Smooth muscle cell (in vitro differentiated cells): Measurements from ENCODE around the gene KIRREL1. TPM values are rescaled to one million over a fixed set of nuclear protein-coding genes. Genes with fewer than 3 reads are reported as not detected.
A peak's percentile ranks its signal among the peaks of the same experiment; 100 is the strongest.

Experiments
- DNase-seq: peaks from one replicate; lab custom pipeline; 2025; ENCODE audit not compliant: unreplicated experiment; lab: John Stamatoyannopoulos, UW
- H2AFZ ChIP-seq: fragments of 200-600 bp; sonication (generic); 2 replicates; pipeline ENCODE4 v1.6.0; 2016; ENCODE audit warnings: antibody characterized with exemption, low read depth, mild to moderate bottlenecking
- H3F3A ChIP-seq: fragments of 200-600 bp; sonication (generic); 2 replicates; pipeline ENCODE4 v1.6.0; 2017; ENCODE audit warnings: antibody characterized with exemption, low read depth
- H3K27ac ChIP-seq: fragments of 200-600 bp; sonication (generic); 2 replicates; pipeline ENCODE4 v1.5.1; 2016; ENCODE audit warnings: low read depth, mild to moderate bottlenecking
- H3K27me3 ChIP-seq: fragments of 200-600 bp; sonication (generic); 2 replicates; pipeline ENCODE4 v1.6.1; 2016; ENCODE audit warnings: low read depth, mild to moderate bottlenecking
- H3K36me3 ChIP-seq: fragments of 200-600 bp; sonication (generic); 2 replicates; pipeline ENCODE4 v1.5.1; 2016; ENCODE audit warnings: low read depth
- H3K4me1 ChIP-seq: fragments of 200-600 bp; sonication (generic); 2 replicates; pipeline ENCODE4 v1.5.1; 2016; ENCODE audit warnings: low read depth
- H3K4me2 ChIP-seq: fragments of 200-600 bp; sonication (generic); 2 replicates; pipeline ENCODE4 v1.6.0; 2016; ENCODE audit warnings: mild to moderate bottlenecking
- H3K4me3 ChIP-seq: fragments of 200-600 bp; sonication (generic); 2 replicates; pipeline ENCODE4 v1.5.1; 2016; ENCODE audit warnings: mild to moderate bottlenecking
- H3K79me2 ChIP-seq: fragments of 200-600 bp; sonication (generic); 2 replicates; pipeline ENCODE4 v1.6.0; 2016; ENCODE audit warnings: low read depth, mild to moderate bottlenecking
- H3K9ac ChIP-seq: fragments of 200-600 bp; sonication (generic); 2 replicates; pipeline ENCODE4 v1.6.0; 2016; ENCODE audit warnings: low read depth
- H3K9me3 ChIP-seq: fragments of 200-600 bp; sonication (generic); replicated peaks from 2 replicates; pipeline ENCODE4 v1.5.1; 2016; ENCODE audit warnings: low read depth
- H4K20me1 ChIP-seq: fragments of 200-600 bp; sonication (generic); 2 replicates; pipeline ENCODE4 v1.6.0; 2016; ENCODE audit warnings: low read depth
- WGBS: methylation state at CpG from one replicate; pipeline ENCODE4 v1.1.7; 2016; ENCODE audit warnings: low lambda C conversion rate; 5-methylcytosine and 5-hydroxymethylcytosine counted together
- polyA plus RNA-seq: library from polyadenylated mRNA; unstranded; fragments of >200 nt; fragmentation: Nextera tagmentation; extraction: Ambion mirVana; gene quantifications from 2 replicates; pipeline ENCODE4 v1.2.1, GENCODE V29; 2016
- total RNA-seq: library from RNA; depleted of rRNA; stranded (reverse); fragments of >200 nt; gene quantifications from 2 replicates; pipeline ENCODE4 v1.2.3, GENCODE V29; 2014
- TF ChIP-seq, protein P1 (sequence below): fragments of 200-600 bp; sonication (generic); IDR thresholded peaks from 2 replicates; pipeline ENCODE4 v1.5.1; 2017; ENCODE audit warnings: borderline replicate concordance, mild to moderate bottlenecking, antibody characterized with exemption; ENCODE audit not compliant: insufficient read depth, poor library complexity, severe bottlenecking

The KIRREL1 gene
- total and polyA plus RNA-seq, 2 experiments from 2014 or later, result 40.9 to 58.4 TPM

DNA sequence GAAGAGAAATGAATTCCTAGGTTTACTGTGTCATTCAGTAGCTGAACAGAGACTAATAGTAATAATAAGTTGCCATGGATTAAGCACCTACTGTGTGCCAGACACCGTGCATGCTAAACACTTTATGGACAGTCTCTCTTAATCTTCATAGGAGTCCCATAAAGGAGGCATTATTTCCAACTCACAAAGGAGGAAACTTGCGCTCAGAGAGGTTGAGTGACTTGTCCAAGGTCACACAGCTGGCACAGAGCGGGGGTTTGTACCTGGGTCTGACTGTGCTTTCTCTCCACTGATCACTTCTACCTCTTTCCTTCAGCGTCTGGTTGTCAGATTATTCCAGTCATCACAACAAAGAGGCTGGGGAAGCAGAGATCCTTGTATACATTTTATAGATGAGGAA lies 91.3 kb downstream of the KIRREL1 start:
- 97% methylated on average over 4 of the region's 4 CpGs for WGBS
- no peak for DNase-seq
- TF ChIP-seq, protein P1, sequence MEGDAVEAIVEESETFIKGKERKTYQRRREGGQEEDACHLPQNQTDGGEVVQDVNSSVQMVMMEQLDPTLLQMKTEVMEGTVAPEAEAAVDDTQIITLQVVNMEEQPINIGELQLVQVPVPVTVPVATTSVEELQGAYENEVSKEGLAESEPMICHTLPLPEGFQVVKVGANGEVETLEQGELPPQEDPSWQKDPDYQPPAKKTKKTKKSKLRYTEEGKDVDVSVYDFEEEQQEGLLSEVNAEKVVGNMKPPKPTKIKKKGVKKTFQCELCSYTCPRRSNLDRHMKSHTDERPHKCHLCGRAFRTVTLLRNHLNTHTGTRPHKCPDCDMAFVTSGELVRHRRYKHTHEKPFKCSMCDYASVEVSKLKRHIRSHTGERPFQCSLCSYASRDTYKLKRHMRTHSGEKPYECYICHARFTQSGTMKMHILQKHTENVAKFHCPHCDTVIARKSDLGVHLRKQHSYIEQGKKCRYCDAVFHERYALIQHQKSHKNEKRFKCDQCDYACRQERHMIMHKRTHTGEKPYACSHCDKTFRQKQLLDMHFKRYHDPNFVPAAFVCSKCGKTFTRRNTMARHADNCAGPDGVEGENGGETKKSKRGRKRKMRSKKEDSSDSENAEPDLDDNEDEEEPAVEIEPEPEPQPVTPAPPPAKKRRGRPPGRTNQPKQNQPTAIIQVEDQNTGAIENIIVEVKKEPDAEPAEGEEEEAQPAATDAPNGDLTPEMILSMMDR, result no peak
- Histone ChIP-seq H2AFZ (no peak overlapping the region), H3K79me2 (no peaks in the 10 kb centered on the region), H3K4me3 (no peak overlapping the region), H3K27ac (no peak overlapping the region), H3F3A (no peaks in the 10 kb centered on the region), H3K9me3 (no peaks in the 10 kb centered on the region), H4K20me1 (peaks cover 38% of the 10 kb centered on the region), H3K36me3 (peaks cover 14% of the 10 kb centered on the region), H3K4me1 (no peaks in the 10 kb centered on the region), H3K4me2 (no peak overlapping the region), H3K27me3 (no peaks in the 10 kb centered on the region), H3K9ac (no peak overlapping the region)

DNA sequence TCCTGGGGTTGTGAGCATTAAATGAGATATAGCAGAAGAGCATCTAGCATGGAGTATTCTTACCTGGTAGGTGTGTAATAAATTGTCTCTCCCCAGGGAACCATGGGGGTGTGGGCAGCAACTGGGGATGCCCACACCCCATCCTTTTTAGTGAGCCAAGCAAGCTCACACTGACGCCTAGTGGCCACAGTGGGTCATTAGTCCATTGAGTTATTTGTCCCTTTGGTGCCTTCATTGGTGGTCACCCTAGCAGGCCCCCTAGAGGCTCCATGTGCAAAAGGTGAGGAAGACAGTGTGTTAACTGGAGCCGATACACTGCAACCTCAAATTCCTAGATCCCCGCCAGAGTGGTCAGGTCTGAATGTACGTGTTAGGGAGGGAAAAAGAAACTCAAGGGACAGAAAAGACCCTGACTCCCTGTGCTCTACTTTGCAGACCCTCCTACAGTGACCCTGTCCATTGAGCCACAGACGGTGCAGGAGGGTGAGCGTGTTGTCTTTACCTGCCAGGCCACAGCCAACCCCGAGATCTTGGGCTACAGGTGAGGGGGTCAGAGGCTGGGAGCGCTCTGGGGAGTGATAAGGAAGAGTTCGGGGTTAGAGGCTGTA lies 94.0 kb downstream of the KIRREL1 start:
- no peak overlapping the region for H3K4me3 ChIP-seq
- H3K27me3 ChIP-seq, result no peaks in the 10 kb centered on the region
- peaks cover 25% of the 10 kb centered on the region for H4K20me1 ChIP-seq
- no peaks in the 10 kb centered on the region for H3K4me1 ChIP-seq
- no peak overlapping the region for H3K4me2 ChIP-seq
- H3K79me2 ChIP-seq, result no peaks in the 10 kb centered on the region
- TF ChIP-seq, protein P1, result peak; percentile 90
- peak; percentile 4 for DNase-seq
- H3F3A ChIP-seq, result no peaks in the 10 kb centered on the region
- H2AFZ ChIP-seq, result no peak overlapping the region
- H3K9ac ChIP-seq, result no peak overlapping the region
- H3K27ac ChIP-seq, result no peak overlapping the region
- WGBS, result 59% methylated on average over 9 of the region's 9 CpGs
- H3K9me3 ChIP-seq, result no peaks in the 10 kb centered on the region
- H3K36me3 ChIP-seq, result peaks cover 10% of the 10 kb centered on the region

DNA sequence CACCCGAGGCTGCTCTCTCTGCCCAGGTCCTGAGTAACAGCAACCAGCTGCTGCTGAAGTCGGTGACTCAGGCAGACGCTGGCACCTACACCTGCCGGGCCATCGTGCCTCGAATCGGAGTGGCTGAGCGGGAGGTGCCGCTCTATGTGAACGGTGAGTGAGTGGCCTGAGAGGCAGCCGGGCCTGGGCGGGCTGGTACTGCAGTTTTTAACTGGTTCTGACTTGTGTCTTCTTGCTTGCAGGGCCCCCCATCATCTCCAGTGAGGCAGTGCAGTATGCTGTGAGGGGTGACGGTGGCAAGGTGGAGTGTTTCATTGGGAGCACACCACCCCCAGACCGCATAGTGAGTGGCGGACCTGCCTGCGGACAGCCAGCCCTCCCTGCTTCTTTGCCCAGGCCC lies 96.0 kb downstream of the KIRREL1 start:
- Histone ChIP-seq H3K9ac (no peak overlapping the region), H3K4me3 (no peak overlapping the region), H3K79me2 (no peaks in the 10 kb centered on the region), H3K4me2 (no peak overlapping the region), H3K27ac (no peak overlapping the region), H3F3A (no peaks in the 10 kb centered on the region), H3K36me3 (peaks cover 9% of the 10 kb centered on the region), H3K9me3 (no peaks in the 10 kb centered on the region), H3K27me3 (no peaks in the 10 kb centered on the region), H2AFZ (no peak overlapping the region), H3K4me1 (no peaks in the 10 kb centered on the region), H4K20me1 (peaks cover 11% of the 10 kb centered on the region)
- WGBS, result 96% methylated on average over 16 of the region's 16 CpGs
- DNase-seq, result no peak
- TF ChIP-seq, protein P1, result no peak
